HG03095 (cell line): ENCODE results near the gene PSAP.

Experiments
- ATAC-seq: cut with Tn5 transposase; IDR thresholded peaks from one replicate; pipeline ENCODE4 v1.9.1; 2021; ENCODE audit warnings: moderate library complexity; ENCODE audit not compliant: unreplicated experiment

The PSAP gene

DNA sequence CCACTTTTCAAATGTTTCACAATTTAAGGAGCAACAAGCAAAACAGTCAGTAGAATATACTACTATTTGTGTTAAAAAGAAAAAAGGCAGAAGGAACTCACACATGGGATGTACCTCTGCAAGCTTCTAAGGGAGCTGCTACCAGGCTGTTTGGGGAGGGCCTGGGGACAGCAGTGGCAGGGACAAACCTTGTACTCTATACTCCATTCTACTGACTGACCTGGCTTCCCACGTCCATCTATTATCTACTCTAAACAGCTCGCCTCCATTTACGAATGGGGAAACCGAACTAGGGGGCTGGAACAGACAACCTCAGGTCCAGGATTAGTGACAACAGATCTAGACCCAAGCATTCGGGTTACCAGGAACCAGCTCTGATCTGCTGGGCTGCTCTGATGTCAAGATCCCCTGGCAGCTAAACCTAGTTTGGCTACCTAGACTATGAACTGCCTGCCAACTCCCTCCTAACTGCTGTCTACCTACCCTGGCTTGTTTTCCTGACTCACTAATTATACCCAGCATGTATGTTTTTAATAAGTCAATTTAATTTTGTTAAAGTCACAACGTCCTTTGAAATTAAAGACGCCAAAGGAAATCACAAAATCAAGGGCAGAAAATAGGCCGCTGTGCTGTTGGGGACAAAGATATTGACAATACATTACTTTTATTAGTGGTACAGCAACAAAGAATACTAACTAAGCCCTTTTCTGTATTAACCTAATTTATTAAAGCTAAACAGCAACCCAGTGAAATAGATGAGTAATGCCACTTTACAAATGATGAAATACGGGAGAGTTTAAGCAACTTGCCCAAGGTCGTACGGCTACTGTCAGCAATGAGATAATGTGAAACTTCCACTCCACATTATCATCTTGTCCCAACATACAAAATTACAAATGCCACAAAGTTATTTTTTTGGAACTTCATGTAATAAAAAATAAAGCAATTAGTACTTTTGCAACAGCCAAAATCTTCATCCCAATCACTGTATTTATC is 5.3 kb downstream of the PSAP start:
- ATAC-seq = no peak

GRCh38 chr10:71844695-71845094 is 6.4 kb downstream of the PSAP start:
- ATAC-seq = no peak

GRCh38 chr10:71844084-71844483 is 7.0 kb downstream of the PSAP start:
- ATAC-seq = no peak

DNA sequence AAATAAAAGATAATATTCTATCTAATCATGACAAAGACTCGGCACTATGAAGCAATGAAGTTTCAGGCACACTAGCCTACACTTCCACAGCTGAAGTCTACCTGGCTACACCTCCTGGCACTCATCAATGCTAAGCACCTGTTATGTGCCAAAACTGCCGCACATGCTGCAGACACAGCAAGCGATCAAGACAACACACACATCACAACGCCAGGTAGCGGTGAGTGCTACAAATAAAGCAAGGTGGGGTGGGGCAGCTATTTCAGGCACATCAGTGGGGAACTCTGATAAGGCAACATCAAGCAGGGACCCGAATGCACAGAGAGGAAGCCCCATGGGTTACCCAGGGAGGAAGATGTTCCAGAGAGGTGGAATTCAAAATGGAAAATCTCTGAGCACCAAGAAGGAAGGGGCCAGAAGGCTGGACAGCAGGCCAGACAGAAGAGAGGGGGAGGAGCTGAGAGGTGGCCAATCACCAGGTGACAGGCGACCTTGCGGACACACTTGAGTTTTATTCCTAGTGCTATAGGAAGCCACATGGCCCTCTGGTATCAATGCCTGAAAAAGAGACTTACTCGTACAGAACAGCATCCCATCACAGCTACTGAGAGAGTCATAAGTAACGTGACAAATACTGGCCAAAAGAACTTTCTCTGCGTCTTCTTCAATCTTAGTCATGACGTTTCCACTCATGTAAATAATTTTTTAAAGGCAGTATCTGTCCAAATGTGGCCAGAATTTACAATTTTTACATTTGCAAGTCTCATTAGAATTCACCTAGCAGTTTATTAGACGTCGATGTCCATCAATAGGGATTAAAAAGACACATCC is 8.0 kb downstream of the PSAP start:
- ATAC-seq = no peak

DNA sequence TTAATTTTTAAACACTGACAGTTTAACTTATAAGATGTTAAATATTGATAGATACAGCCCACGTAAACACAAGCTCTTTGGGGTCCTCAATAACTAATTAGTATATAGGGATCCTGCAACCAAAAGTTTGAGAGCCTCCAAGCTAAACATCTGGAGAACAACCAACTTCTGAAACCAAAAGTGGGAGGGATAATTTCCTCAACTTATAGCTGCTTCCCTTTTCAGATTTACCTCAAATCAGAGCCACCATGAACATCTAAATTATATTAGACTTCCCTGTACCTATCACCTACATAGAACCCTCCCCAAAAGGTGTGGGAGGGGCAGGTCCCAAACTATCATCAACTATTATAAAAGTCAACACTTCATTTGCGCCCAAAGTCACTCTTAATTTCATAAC is 8.6 kb downstream of the PSAP start:
- no peak for ATAC-seq

DNA sequence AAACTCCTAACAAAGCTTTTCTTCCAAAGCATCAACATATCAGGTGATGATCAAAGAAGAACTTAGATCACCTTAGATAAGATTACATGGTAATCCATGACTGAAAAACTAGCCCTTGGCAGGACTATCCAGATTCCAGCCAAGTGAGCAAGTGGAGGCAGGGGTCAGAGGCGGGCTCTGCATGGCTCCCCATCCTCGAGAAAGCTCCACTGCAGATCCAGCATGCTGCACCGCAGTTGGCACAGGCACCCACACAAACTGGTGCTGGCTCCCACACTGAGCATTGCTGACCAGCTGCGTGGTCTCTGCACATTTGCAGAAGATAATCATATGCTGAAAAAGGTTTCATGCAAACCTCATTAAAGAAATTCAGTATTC is 10.1 kb downstream of the PSAP start:
- ATAC-seq = no peak

GRCh38 chr10:71840177-71840957 is 10.7 kb downstream of the PSAP start:
- no peak for ATAC-seq

DNA sequence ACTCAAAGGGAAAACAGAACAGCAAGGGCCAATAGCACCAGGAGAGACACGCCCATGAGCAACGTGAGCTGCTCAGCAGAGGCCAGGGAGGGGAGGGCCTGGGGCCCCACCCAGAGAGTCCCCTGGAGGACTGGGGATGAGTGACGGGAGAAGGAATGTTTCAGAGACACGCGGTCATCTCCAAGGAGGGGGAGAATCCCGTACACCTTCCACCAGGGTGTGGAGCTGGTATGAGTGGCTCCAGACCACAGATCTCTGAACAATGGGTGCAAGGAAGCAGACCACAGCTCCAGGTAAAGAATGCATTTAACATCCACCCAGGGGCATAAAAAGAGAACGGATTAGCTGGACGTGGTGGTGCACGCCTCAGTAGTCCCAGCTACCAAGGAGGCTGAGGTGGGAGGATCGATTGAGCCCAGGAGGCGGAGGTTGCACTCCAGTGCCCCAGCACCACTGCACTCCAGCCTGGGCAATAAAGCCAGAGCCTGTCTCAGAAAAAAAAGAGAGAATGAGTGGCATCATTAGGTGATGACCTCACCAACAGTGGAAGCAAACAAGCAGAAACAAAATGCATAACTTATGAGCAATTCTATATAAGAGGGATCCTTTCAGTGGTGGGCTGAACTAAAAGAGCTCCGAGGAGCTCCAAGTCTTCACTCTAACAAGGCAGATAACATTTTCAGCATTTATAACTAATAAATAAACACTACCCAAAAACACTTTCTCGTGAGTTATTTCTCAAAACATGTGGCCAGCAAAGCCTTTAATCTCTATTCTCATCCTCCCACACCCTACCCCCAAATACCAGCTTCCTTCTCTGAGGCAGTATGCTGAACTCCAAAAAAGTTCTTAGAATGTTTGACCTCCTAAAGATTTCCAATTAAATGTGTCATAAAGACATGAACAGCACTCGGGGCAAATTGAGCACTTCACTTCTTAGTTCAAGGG is 12.5 kb downstream of the PSAP start:
- ATAC-seq = no peak

DNA sequence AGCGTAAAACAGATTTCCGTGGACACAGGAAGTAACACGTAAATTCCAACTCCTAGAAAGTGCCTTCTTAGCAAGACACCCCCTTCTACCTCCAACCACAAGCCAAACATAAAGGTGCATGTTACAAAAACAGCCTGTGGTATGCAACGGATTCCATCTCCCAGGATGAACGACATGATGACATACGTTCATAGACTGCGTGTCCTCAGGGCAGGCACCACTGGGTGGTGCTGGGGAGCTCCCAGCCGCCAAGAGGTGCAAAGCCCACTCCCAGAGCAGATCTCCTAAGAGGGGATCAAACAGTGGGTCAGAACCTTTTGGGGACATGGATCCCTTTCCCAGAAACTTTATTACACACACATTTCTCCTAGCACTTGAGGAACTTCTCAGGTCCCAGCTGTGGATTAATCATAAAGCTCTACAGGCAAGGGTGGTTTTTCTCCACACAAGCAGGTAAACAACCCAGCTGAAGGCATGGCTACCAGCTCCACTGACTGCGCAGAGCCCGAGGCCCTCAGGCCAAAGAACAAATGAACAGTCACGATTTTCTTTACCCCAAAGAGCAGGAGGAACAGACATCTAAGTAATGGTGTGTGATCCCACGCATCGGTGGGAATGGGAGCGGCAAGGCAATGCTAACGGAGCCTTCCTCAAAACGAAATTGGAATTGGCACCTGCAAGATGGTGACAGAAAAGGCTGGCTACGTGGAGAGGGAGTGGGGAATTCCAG is 13.8 kb downstream of the PSAP start:
- ATAC-seq = no peak

- ATAC-seq = peak; percentile 34
Observed at GRCh38 chr10:71836596-71836974, 14.5 kb downstream of the PSAP start.

- ATAC-seq = peak; percentile 90
Observed at GRCh38 chr10:71835671-71836595, 15.1 kb downstream of the PSAP start.

- ATAC-seq = no peak
Observed at GRCh38 chr10:71834343-71834674, 16.7 kb downstream of the PSAP start.

GRCh38 chr10:71833451-71834342 is 17.4 kb downstream of the PSAP start:
- ATAC-seq = no peak

GRCh38 chr10:71832967-71833366 is 18.1 kb downstream of the PSAP start:
- no peak for ATAC-seq

- ATAC-seq = no peak
Observed at GRCh38 chr10:71831646-71832552, 19.2 kb downstream of the PSAP start.

GRCh38 chr10:71830726-71831125 is 20.3 kb downstream of the PSAP start:
- ATAC-seq = no peak
